Esophagus muscularis mucosa (tissue), 3 donors: ENCODE measurements around the gene EPS8L3.

Experiments used
- CTCF ChIP-seq, 3 experiments: fragments of 200-600 bp in 2 of 3; fragments of 450-650 bp in 1 of 3; sonication (generic) in 2 of 3; IDR thresholded peaks; one replicate each; pipeline ENCODE4 v1.5.1; 2017 to 2019; ENCODE audit warnings: antibody characterized with exemption in 3 of 3, mild to moderate bottlenecking in 2 of 3, moderate library complexity in 1 of 3
- POLR2A ChIP-seq: fragments of 450-650 bp; IDR thresholded peaks from one replicate; pipeline ENCODE4 v1.6.1; 2017; ENCODE audit warnings: antibody characterized with exemption, moderate library complexity, mild to moderate bottlenecking, low read depth
- POLR2AphosphoS5 ChIP-seq, 2 donors: sonication (generic); formaldehyde crosslinking; IDR thresholded peaks; one replicate each; pipeline ENCODE4 v1.6.1; 2017; ENCODE audit warnings: antibody characterized with exemption in 2 of 2

DNA sequence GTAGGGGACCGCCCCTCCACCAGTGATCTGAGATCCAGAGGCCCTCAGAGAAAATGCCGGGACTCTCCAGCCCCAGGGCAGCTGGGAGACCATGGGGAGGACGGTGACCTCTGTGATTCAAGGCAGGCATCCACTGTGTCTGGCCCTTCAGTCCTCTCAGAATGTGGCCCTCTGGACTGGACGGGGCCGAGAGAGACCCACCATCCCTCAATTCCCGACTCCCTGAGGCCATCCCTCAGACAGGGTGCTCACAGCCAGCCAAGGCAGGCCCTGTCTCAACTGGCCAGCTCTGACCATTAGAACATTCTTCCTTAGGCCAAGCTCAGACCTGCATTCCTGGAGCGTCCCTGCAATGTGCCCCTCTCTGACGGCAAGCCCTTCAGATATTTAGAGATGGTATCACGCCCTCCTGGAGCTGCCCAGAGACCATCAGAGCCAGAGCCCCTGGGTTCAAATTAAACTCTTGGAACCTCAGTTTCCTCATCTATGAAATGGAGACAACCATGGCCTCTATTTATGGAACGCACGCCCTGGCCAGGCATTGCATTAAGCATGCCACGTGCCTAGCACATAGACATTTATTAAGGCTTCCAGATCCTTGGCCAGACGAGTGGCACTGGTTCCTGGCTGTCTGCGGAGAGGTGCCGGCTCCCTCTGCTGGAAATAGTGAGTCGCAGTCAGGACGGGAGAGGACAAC, 9.6 kb upstream of the EPS8L3 start:
- peak; percentile 86 to 92 (median 89) for TF ChIP-seq CTCF (IDR thresholded peaks at IDR 0.05)
- TF ChIP-seq POLR2A, result no peak
- TF ChIP-seq POLR2AphosphoS5 (IDR thresholded peaks at IDR 0.05), result peak in 1 of 2 donors; percentile 62
